ENCODE data around the gene SLC10A3.

The SLC10A3 gene

GRCh38 chrX:154464806-154465365, 25.5 kb downstream of the SLC10A3 start:
- peaks cover 21 to 87% (median 39%) of the 10 kb centered on the region in 3 donors for H3K36me3 ChIP-seq
- H3K4me3 ChIP-seq: no peak overlapping the region
- no peaks in the 10 kb centered on the region for H3K9me3 ChIP-seq
- H3K27ac ChIP-seq: no peak overlapping the region
- no peak for DNase-seq
- intact Hi-C loops (cut with DNase I; ENCODE audit: low total_unique reads): no loop called here
- TF ChIP-seq CTCF (IDR thresholded peaks at IDR 0.05): no peak
- H3K4me1 ChIP-seq: peaks cover 0 to 9% (median 4%) of the 10 kb centered on the region in 4 donors
- H3K27me3 ChIP-seq: no peaks in the 10 kb centered on the region

GRCh38 chrX:154463611-154464220, 26.7 kb downstream of the SLC10A3 start:
- peaks cover 17 to 76% (median 30%) of the 10 kb centered on the region in 3 donors for H3K36me3 ChIP-seq
- H3K4me1 ChIP-seq: peaks cover 0 to 16% (median 12%) of the 10 kb centered on the region in 4 donors
- no peak overlapping the region for H3K27ac ChIP-seq
- no peak for DNase-seq
- no peaks in the 10 kb centered on the region for H3K27me3 ChIP-seq
- TF ChIP-seq CTCF (IDR thresholded peaks at IDR 0.05): no peak
- no peaks in the 10 kb centered on the region for H3K9me3 ChIP-seq
- intact Hi-C loops (cut with DNase I; ENCODE audit: low total_unique reads): no loop called here
- no peak overlapping the region for H3K4me3 ChIP-seq

GRCh38 chrX:154462396-154462795, 28.0 kb downstream of the SLC10A3 start:
- Histone ChIP-seq H3K4me1 (peaks cover 0 to 16% (median 12%) of the 10 kb centered on the region in 4 donors), H3K27ac (no peak overlapping the region), H3K4me3 (no peak overlapping the region), H3K27me3 (no peaks in the 10 kb centered on the region), H3K36me3 (peaks cover 17 to 62% (median 19%) of the 10 kb centered on the region in 3 donors), H3K9me3 (no peaks in the 10 kb centered on the region)
- no peak for DNase-seq
- intact Hi-C loops (cut with DNase I; ENCODE audit: low total_unique reads): no loop called here
- no peak for TF ChIP-seq CTCF (IDR thresholded peaks at IDR 0.05)

GRCh38 chrX:154460326-154460725, 30.1 kb downstream of the SLC10A3 start:
- Histone ChIP-seq H3K4me3 (peak overlapping the region; percentile 72 to 78), H3K9me3 (no peaks in the 10 kb centered on the region), H3K4me1 (peaks cover 0 to 16% (median 12%) of the 10 kb centered on the region in 4 donors), H3K36me3 (peaks cover 6 to 42% (median 8%) of the 10 kb centered on the region in 3 donors), H3K27ac (peak overlapping the region; percentile 79 to 90), H3K27me3 (no peaks in the 10 kb centered on the region)
- intact Hi-C loops (cut with DNase I; ENCODE audit: low total_unique reads): no loop called here
- no peak for TF ChIP-seq CTCF (IDR thresholded peaks at IDR 0.05)
- no peak for DNase-seq

GRCh38 chrX:154459832-154460231, 30.6 kb downstream of the SLC10A3 start:
- H3K9me3 ChIP-seq: no peaks in the 10 kb centered on the region
- DNase-seq: no peak
- no peak for TF ChIP-seq CTCF (IDR thresholded peaks at IDR 0.05)
- no peaks in the 10 kb centered on the region for H3K27me3 ChIP-seq
- intact Hi-C loops (cut with DNase I; ENCODE audit: low total_unique reads): no loop called here
- H3K4me3 ChIP-seq: peak overlapping the region; percentile 72 to 78
- H3K36me3 ChIP-seq: peaks cover 3 to 37% (median 7%) of the 10 kb centered on the region in 3 donors
- peak overlapping the region; percentile 79 to 90 for H3K27ac ChIP-seq
- peaks cover 0 to 16% (median 12%) of the 10 kb centered on the region in 4 donors for H3K4me1 ChIP-seq
